LNCaP clone FGC (cell line): ENCODE results near the gene IL1R1.

Experiments used
- DNase-seq: peaks from one replicate; pipeline ENCODE4 v3.0.0-alpha.2; 2011; ENCODE audit warnings: low read depth
- H3K4me3 ChIP-seq: 2 replicates; pipeline ENCODE4 v1.5.1; 2011; ENCODE audit warnings: mild to moderate bottlenecking, low read depth, low read length, control low read depth
- CTCF ChIP-seq: IDR thresholded peaks from 2 replicates; pipeline ENCODE4 v1.5.1; 2012; ENCODE audit warnings: mild to moderate bottlenecking; ENCODE audit not compliant: control insufficient read depth, insufficient read depth; ENCODE audit errors: extremely low read depth

Gene IL1R1

GRCh38 chr2:102112271-102112670, 30.3 kb upstream of the IL1R1 start:
- no peak for DNase-seq
- no peak for TF ChIP-seq CTCF
- H3K4me3 ChIP-seq, result no peak overlapping the region

DNA sequence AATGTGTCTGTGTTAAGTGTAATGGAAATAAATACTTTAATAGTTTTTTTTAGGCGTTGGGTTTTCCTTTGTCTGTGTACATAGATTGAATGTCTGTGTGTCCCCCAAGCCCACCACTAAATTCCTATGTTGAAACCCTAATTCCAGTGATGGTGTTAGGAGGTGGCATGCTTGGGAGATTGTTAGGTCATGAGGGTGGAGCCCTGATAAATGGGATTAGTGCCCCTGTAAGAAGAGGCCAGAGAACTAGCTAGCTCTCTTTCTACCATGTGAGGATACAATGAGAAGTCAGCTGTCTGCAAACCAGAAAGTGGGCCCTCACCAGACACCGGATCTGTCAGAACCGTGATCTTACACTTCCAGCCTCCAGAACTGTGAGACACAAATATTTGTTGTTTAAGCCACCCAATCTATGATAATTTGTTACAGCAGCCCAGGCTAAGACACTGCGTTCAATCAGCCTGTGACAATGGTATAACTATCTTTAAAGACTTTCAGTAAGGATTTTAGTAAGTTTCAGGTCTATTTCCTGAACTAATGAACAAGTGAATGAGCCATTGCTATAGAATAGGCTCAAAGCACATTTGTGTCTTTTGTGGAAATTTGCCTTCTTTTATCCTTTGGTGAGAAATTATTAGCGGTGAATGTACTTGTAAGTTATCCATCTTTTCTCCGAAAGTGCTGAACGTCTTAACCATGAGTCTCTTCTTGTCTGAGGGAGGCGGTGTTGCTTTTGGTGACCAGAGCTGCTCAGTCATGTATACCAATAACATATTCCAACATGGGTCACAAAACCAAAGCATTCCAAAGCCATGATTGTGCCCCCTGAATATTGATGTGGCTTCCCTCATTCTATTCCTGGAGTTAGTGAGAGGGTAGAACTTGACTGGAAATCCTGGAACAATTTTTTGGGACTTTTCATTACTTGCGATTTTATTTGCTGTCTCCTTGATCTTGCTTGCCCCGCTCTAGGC, 29.6 kb upstream of the IL1R1 start:
- no peak overlapping the region for H3K4me3 ChIP-seq
- TF ChIP-seq CTCF, result no peak
- no peak for DNase-seq

DNA sequence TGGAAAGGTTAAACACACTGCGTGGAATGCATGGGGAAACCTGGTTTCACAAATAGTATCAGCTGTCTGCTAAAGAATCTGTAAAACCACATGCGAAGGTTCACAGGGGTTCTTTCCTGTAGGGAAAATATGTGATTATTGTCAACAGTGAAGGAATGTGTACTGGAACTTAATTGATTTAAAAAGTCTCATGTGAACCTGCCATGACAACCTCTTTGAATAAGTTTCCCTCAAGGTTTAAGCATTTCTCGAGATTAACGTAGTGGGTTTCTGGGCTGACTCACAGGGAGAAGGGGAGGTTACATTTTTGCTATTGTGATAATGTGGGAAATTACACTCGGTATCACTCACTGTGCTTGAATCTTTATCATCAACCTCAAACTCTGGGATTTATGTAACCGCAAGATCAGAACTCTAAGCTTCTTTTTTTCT, 28.2 kb upstream of the IL1R1 start:
- DNase-seq, result no peak
- H3K4me3 ChIP-seq, result no peak overlapping the region
- no peak for TF ChIP-seq CTCF

GRCh38 chr2:102114851-102115497, 27.6 kb upstream of the IL1R1 start:
- no peak for TF ChIP-seq CTCF
- DNase-seq, result no peak
- H3K4me3 ChIP-seq, result no peak overlapping the region

DNA sequence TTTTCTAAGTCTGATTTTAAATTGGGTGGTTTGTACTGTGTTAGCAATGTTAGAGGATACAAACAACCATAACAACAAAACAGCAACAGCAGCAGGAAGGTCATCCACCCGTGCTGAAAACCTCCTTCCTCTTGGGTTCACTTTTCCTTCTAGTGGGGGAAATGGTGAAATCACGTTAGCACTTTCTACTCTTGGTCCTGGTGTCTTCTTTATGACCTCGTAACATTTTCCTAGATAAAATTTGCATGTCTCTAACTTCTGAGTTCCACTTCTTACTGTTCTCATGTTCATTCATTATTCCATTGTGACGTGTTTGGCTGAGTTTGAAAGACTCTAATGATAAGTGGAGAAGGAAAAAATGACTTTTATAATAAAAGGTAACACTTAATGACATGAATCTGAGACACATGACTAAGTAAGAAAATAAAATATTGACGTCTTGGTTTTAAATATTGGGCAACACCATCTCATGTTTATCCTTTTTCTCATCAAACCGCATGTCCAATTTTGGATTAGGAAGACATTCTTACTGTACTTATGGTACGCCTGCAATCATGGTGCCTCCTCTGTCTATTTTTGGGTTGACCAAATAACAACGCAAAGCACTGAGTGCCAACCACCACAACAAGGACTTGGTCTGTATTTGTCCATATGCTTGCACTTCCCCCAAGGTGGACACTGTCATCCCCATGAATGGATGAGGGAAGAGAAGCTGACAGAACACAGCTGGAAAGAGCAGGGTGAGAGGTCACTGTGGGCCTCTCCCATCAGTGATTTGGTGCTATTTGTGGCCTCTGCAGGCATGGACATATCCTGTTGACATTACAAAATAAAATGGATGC, 25.7 kb upstream of the IL1R1 start:
- DNase-seq, result no peak
- H3K4me3 ChIP-seq, result no peak overlapping the region
- no peak for TF ChIP-seq CTCF

DNA sequence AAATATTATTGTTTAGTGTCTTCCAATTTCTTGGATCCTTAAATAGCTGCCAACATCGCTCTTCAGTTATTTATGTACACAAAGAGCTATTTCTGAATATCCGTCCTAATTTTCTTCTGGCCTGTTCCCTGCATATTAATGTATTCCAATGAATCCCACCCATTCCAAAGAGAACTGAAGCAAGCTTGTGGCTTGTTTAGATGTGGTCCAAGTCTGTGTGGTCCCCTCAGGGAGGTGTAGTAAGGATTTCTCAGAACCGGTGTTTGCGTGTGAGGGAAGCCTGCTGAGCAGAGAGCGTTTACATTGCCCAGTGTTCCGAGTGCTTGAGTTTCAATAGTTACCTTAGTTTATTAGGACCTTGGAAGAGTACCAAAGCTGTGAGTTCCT, 25.1 kb upstream of the IL1R1 start:
- TF ChIP-seq CTCF, result no peak
- DNase-seq, result peak; percentile 65
- no peak overlapping the region for H3K4me3 ChIP-seq
